SK-N-SH (cell line): ENCODE data around the gene PTCD1. TPM values are rescaled to one million over a fixed set of nuclear protein-coding genes. Genes with fewer than 3 reads are reported as not detected.

Source experiments
- CTCF ChIA-PET: fragments of 300-600, 350-600 bp; formaldehyde crosslinking; extraction: SDS; loops from one replicate; lab custom pipeline; 2021; lab: Yijun Ruan, JAX
- POLR2A ChIA-PET: fragments of 350-600 bp; sonication (Branson Sonifier 250); formaldehyde crosslinking; extraction: SDS; loops from one replicate; lab custom pipeline; 2020; ENCODE audit warnings: antibody characterized with exemption, inconsistent platforms; lab: Yijun Ruan, JAX
- DNase-seq: peaks from one replicate; pipeline ENCODE4 v3.0.0; 2012
- H2AFZ ChIP-seq: fragments of 200-600 bp; sonication (generic); 2 replicates; pipeline ENCODE4 v1.8.1; 2016; ENCODE audit warnings: antibody characterized with exemption, mild to moderate bottlenecking, low read depth
- H3F3A ChIP-seq: fragments of 200-600 bp; sonication (generic); replicated peaks from 2 replicates; pipeline ENCODE3; 2016; ENCODE audit warnings: antibody characterized with exemption, mild to moderate bottlenecking; ENCODE audit not compliant: insufficient read depth
- H3K27ac ChIP-seq, 2 experiments: fragments of 200-500 bp in 1 of 2; fragments of 200-600 bp in 1 of 2; sonication (Bioruptor generic) in 1 of 2; sonication (generic), shearing (Covaris generic) in 1 of 2; 2 replicates each; pipeline versions ENCODE4 v1.5.1 to v1.6.1; 2014 to 2016; ENCODE audit warnings: low read depth in 2 of 2, inconsistent platforms in 1 of 2, low read length in 1 of 2, mild to moderate bottlenecking in 1 of 2, mixed read lengths in 1 of 2
- H3K27me3 ChIP-seq: fragments of 200-600 bp; sonication (generic), shearing (Covaris generic); 2 replicates; pipeline ENCODE4 v1.6.1; 2016; ENCODE audit warnings: mixed run types; ENCODE audit not compliant: insufficient read depth
- H3K36me3 ChIP-seq, 2 experiments: fragments of 200-500 bp in 1 of 2; fragments of 200-600 bp in 1 of 2; sonication (Bioruptor generic) in 1 of 2; sonication (generic) in 1 of 2; replicated peaks in 1 of 2; 2 replicates each; pipeline versions ENCODE3 to v1.5.1; 2014 to 2016; ENCODE audit warnings: low read length in 1 of 2, mild to moderate bottlenecking in 1 of 2; ENCODE audit not compliant: insufficient read depth in 2 of 2, control insufficient read depth in 1 of 2
- H3K4me1 ChIP-seq, 2 experiments: fragments of 200-500 bp in 1 of 2; fragments of 200-600 bp in 1 of 2; sonication (Bioruptor generic) in 1 of 2; sonication (generic), shearing (Covaris generic) in 1 of 2; 2 replicates each; pipeline versions ENCODE4 v1.5.1 to v1.6.1; 2014 to 2016; ENCODE audit warnings: low read depth in 1 of 2, low read length in 1 of 2, mixed run types in 1 of 2; ENCODE audit not compliant: insufficient read depth in 2 of 2, control insufficient read depth in 1 of 2
- H3K4me2 ChIP-seq: fragments of 200-600 bp; sonication (generic), shearing (Covaris generic); 2 replicates; pipeline ENCODE4 v1.6.1; 2017; ENCODE audit warnings: mixed run types
- H3K4me3 ChIP-seq, 2 experiments: fragments of 200-500 bp in 1 of 2; fragments of 200-600 bp in 1 of 2; sonication (Bioruptor generic) in 1 of 2; sonication (generic), shearing (Covaris generic) in 1 of 2; 2 replicates each; pipeline versions ENCODE4 v1.5.1 to v1.8.1; 2014 to 2016; ENCODE audit warnings: low read depth in 2 of 2, inconsistent platforms in 1 of 2, low read length in 1 of 2, mild to moderate bottlenecking in 1 of 2, mixed read lengths in 1 of 2, moderate library complexity in 1 of 2
- H3K79me2 ChIP-seq: fragments of 200-600 bp; sonication (generic); 2 replicates; pipeline ENCODE4 v1.8.1; 2017; ENCODE audit warnings: mild to moderate bottlenecking; ENCODE audit not compliant: insufficient read depth
- H3K9ac ChIP-seq: fragments of 200-600 bp; sonication (generic); 2 replicates; pipeline ENCODE4 v1.6.1; 2017; ENCODE audit warnings: mixed run types
- H3K9me2 ChIP-seq: fragments of 200-600 bp; sonication (generic); 2 replicates; pipeline ENCODE4 v1.6.1; 2017; ENCODE audit warnings: mixed run types
- H3K9me3 ChIP-seq: fragments of 200-600 bp; sonication (generic); 2 replicates; pipeline ENCODE4 v1.6.1; 2017; ENCODE audit warnings: mixed run types, mild to moderate bottlenecking, moderate library complexity
- H4K20me1 ChIP-seq: fragments of 200-600 bp; sonication (generic); 2 replicates; pipeline ENCODE4 v1.6.1; 2017; ENCODE audit warnings: mild to moderate bottlenecking, mixed run types; ENCODE audit not compliant: insufficient read depth
- CHD2 ChIP-seq: fragments of 150-350 bp; IDR thresholded peaks from 2 replicates; pipeline ENCODE4 v1.6.1; 2018; ENCODE audit warnings: low read length; ENCODE audit not compliant: partially characterized antibody
- EP300 ChIP-seq, 2 experiments: IDR thresholded peaks; 2 replicates each; pipeline versions ENCODE4 v1.4.0 to v1.6.1; 2012; ENCODE audit warnings: borderline replicate concordance in 1 of 2, low read depth in 1 of 2, low read length in 1 of 2
- EZH2phosphoT487 ChIP-seq: fragments of 200-600 bp; sonication (generic); IDR thresholded peaks from 2 replicates; pipeline ENCODE4 v1.6.1; 2017; ENCODE audit warnings: low read depth, mixed run types, mild to moderate bottlenecking, antibody characterized with exemption, moderate library complexity, borderline replicate concordance
- FOSL2 ChIP-seq: IDR thresholded peaks from 2 replicates; pipeline ENCODE4 v1.4.0; 2012; ENCODE audit warnings: low read depth, mild to moderate bottlenecking, moderate library complexity, borderline replicate concordance
- GABPA ChIP-seq: IDR thresholded peaks from 2 replicates; pipeline ENCODE4 v1.4.0; 2012; ENCODE audit warnings: low read depth, mild to moderate bottlenecking
- GATA2 ChIP-seq: sonication (generic); formaldehyde crosslinking; IDR thresholded peaks from 2 replicates; pipeline ENCODE4 v1.5.0; 2020; ENCODE audit warnings: mild to moderate bottlenecking, missing genetic modification reagents
- IRF3 ChIP-seq: fragments of 150-350 bp; IDR thresholded peaks from 2 replicates; pipeline ENCODE4 v1.6.1; 2016; ENCODE audit warnings: mild to moderate bottlenecking, low read depth, low read length
- MEF2A ChIP-seq: IDR thresholded peaks from 2 replicates; pipeline ENCODE4 v1.4.0; 2012; ENCODE audit warnings: low read depth, borderline replicate concordance
- NRF1 ChIP-seq: IDR thresholded peaks from 2 replicates; pipeline ENCODE4 v1.6.1; 2012; ENCODE audit warnings: low read depth, mild to moderate bottlenecking, low read length
- PBX3 ChIP-seq: IDR thresholded peaks from 2 replicates; pipeline ENCODE4; 2012
- REST ChIP-seq: IDR thresholded peaks from 2 replicates; pipeline ENCODE4 v1.6.1; 2012; ENCODE audit warnings: mild to moderate bottlenecking, low read depth, low read length, moderate library complexity
- RFX5 ChIP-seq: IDR thresholded peaks from 2 replicates; pipeline ENCODE4 v1.6.1; 2012; ENCODE audit warnings: mild to moderate bottlenecking, improper control_type of control experiment, low read length
- SMC3 ChIP-seq: IDR thresholded peaks from 2 replicates; pipeline ENCODE4 v1.6.1; 2012; ENCODE audit warnings: low read depth, low read length, improper control_type of control experiment
- TAF1 ChIP-seq: IDR thresholded peaks from 2 replicates; pipeline ENCODE4 v1.6.1; 2012; ENCODE audit warnings: low read depth, mild to moderate bottlenecking, low read length, moderate library complexity, borderline replicate concordance
- TEAD4 ChIP-seq: IDR thresholded peaks from 2 replicates; pipeline ENCODE4 v1.4.0; 2012; ENCODE audit warnings: mild to moderate bottlenecking, borderline replicate concordance; ENCODE audit not compliant: insufficient read depth
- USF1 ChIP-seq: IDR thresholded peaks from 2 replicates; pipeline ENCODE4 v1.4.0; 2012; ENCODE audit warnings: low read depth, borderline replicate concordance
- USF2 ChIP-seq: fragments of 150-350 bp; IDR thresholded peaks from 2 replicates; pipeline ENCODE4 v1.6.1; 2017; ENCODE audit warnings: antibody characterized with exemption, low read length, low read depth, borderline replicate concordance
- YY1 ChIP-seq: IDR thresholded peaks from 2 replicates; pipeline ENCODE4 v1.4.0; 2012; ENCODE audit warnings: low read depth, mild to moderate bottlenecking
- WGBS: methylation state at CpG from one replicate; pipeline ENCODE4 v1.1.6; 2017; ENCODE audit warnings: low lambda C conversion rate; 5-methylcytosine and 5-hydroxymethylcytosine counted together
- polyA plus RNA-seq, 3 experiments: library from polyadenylated mRNA; depleted of rRNA; stranded (reverse); fragments of >200 nt; gene quantifications; 2 replicates each; pipeline ENCODE4 v1.2.3, GENCODE V29; 2012

The PTCD1 gene
- polyA plus RNA-seq, 1 of the 3 experiments (the other 2 are of a cell fraction): 8.2 TPM

GRCh38 chr7:99461221-99461620, 22.6 kb upstream of the PTCD1 start:
- peaks cover 97% of the 10 kb centered on the region for H3K79me2 ChIP-seq
- no peak overlapping the region for H2AFZ ChIP-seq
- no peak overlapping the region for H3K9ac ChIP-seq
- peaks cover 53% of the 10 kb centered on the region for H4K20me1 ChIP-seq
- no peak overlapping the region for H3K4me3 ChIP-seq
- 76% methylated on average over 2 of the region's 2 CpGs for WGBS
- DNase-seq: no peak
- H3K27ac ChIP-seq: no peak overlapping the region
- H3K36me3 ChIP-seq: peaks cover 42 to 57% of the 10 kb centered on the region in 2 experiments
- no peaks in the 10 kb centered on the region for H3K27me3 ChIP-seq
- TF ChIP-seq EZH2phosphoT487: no peak
- TF ChIP-seq GATA2: no peak
- TF ChIP-seq NRF1: no peak
- TF ChIP-seq PBX3: no peak
- TF ChIP-seq TAF1: no peak
- no peak for TF ChIP-seq REST
- TF ChIP-seq SMC3: no peak
- no peak for TF ChIP-seq EP300 (IDR thresholded peaks at IDR 0.05; ENCODE audit: borderline replicate concordance in 1 of 2, low read depth in 1 of 2, low read length in 1 of 2)
- no peak for TF ChIP-seq GABPA
- no peak for TF ChIP-seq TEAD4
- no peak for TF ChIP-seq CHD2
- TF ChIP-seq MEF2A: no peak
- TF ChIP-seq FOSL2: no peak
- no peak for TF ChIP-seq USF2
- TF ChIP-seq IRF3: no peak
- TF ChIP-seq USF1: no peak
- TF ChIP-seq RFX5: no peak
- no peak for TF ChIP-seq YY1
- POLR2A ChIA-PET: no interaction called here
- H3K4me1 ChIP-seq: peaks cover 4 to 8% of the 10 kb centered on the region in 2 experiments; a peak in 2 of 4 replicates
- peaks cover 33% of the 10 kb centered on the region for H3F3A ChIP-seq
- H3K4me2 ChIP-seq: no peak overlapping the region
- H3K9me3 ChIP-seq: no peaks in the 10 kb centered on the region
- H3K9me2 ChIP-seq: no peaks in the 10 kb centered on the region
- CTCF ChIA-PET: interaction anchor here (1.0 to 1.2 kb wide), 2 partner anchors 12 to 155 kb away, joined by 3 read pairs; no protein-coding TSS in a partner anchor
